Uterus (tissue), 4 donors: ENCODE measurements around the gene FXYD2. TPM values are rescaled to one million over a fixed set of nuclear protein-coding genes. Genes with fewer than 3 reads are reported as not detected.
A peak's percentile ranks its signal among the peaks of the same experiment; 100 is the strongest.

ENCODE experiments used
- DNase-seq, 2 donors: peaks; one replicate each; pipeline ENCODE4 v3.0.0-alpha.2; 2019 to 2020
- H3K27ac ChIP-seq, 2 donors: fragments of 200-600 bp; sonication (generic); 1 replicate in 1 of 2; 2 replicates in 1 of 2; pipeline ENCODE4 v1.5.1; 2016 to 2018
- H3K27me3 ChIP-seq, 2 donors: fragments of 200-600 bp; sonication (generic); one replicate each; pipeline ENCODE4 v1.5.1; 2018 to 2019; ENCODE audit warnings: control low read depth in 1 of 2
- H3K36me3 ChIP-seq, 2 donors: fragments of 200-600 bp; sonication (generic); one replicate each; pipeline ENCODE4 v1.5.1; 2019; ENCODE audit warnings: control low read depth in 1 of 2
- H3K4me1 ChIP-seq, 2 donors: fragments of 200-600 bp; sonication (generic); one replicate each; pipeline ENCODE4 v1.5.1; 2018 to 2019; ENCODE audit warnings: control low read depth in 1 of 2
- H3K4me3 ChIP-seq, 2 donors: fragments of 200-600 bp; sonication (generic); 1 replicate in 1 of 2; 2 replicates in 1 of 2; pipeline ENCODE4 v1.5.1; 2018 to 2019; ENCODE audit warnings: mild to moderate bottlenecking in 1 of 2
- H3K9me3 ChIP-seq, 2 donors: fragments of 200-600 bp; sonication (generic); one replicate each; pipeline ENCODE4 v1.5.1; 2019; ENCODE audit warnings: control low read depth in 1 of 2
- CTCF ChIP-seq, 4 experiments: fragments of 200-600 bp in 2 of 4; fragments of 450-650 bp in 2 of 4; sonication (generic) in 2 of 4; IDR thresholded peaks; one replicate each; pipeline ENCODE4 v1.5.1; 2016 to 2019; ENCODE audit warnings: antibody characterized with exemption in 4 of 4, mild to moderate bottlenecking in 2 of 4, moderate library complexity in 1 of 4
- POLR2A ChIP-seq, 2 donors: fragments of 450-650 bp; IDR thresholded peaks; one replicate each; pipeline ENCODE4 v1.6.1; 2016; ENCODE audit warnings: antibody characterized with exemption in 2 of 2, mild to moderate bottlenecking in 1 of 2, moderate library complexity in 1 of 2
- intact Hi-C: fragments of 100-400 bp; cut with DNase I; formaldehyde crosslinking; loops from one replicate; pipeline ENCODE4 v1.15.1; 2023; ENCODE audit warnings: low total_unique reads
- total RNA-seq, 4 donors: library from RNA; depleted of rRNA in 3 of 4; stranded (reverse); fragments of >200 nt in 3 of 4; gene quantifications; one replicate each; pipeline versions ENCODE4 v1.1.0 to v1.2.4, GENCODE V29; 2014 to 2023
- donor health status: DM: yes; HTN: yes; CAD: no.

The FXYD2 gene
- total RNA-seq, 4 donors from 2014 or later, result 2.1 to 36.4 (median 6.2) TPM

GRCh38 chr11:117808784-117809183, 15.8 kb downstream of the FXYD2 start:
- peak in 1 of 2 donors; percentile 53 for DNase-seq
- no peaks in the 10 kb centered on the region for H3K36me3 ChIP-seq
- no peaks in the 10 kb centered on the region for H3K4me1 ChIP-seq
- intact Hi-C loops, result loop anchor here (10.0 kb wide), 1 partner anchor 246 kb away; no protein-coding TSS in a partner anchor
- TF ChIP-seq POLR2A (IDR thresholded peaks at IDR 0.05) (no peak), CTCF (IDR thresholded peaks at IDR 0.05) (no peak)
- H3K4me3 ChIP-seq, result no peak overlapping the region
- H3K27ac ChIP-seq, result peak overlapping the region; percentile 64 to 70
- H3K27me3 ChIP-seq, result no peaks in the 10 kb centered on the region
- H3K9me3 ChIP-seq, result no peaks in the 10 kb centered on the region

- Histone ChIP-seq H3K4me1 (no peaks in the 10 kb centered on the region), H3K36me3 (no peaks in the 10 kb centered on the region), H3K27me3 (no peaks in the 10 kb centered on the region), H3K4me3 (no peak overlapping the region), H3K9me3 (no peaks in the 10 kb centered on the region), H3K27ac (no peak overlapping the region)
- intact Hi-C loops, result loop anchor here (10.0 kb wide), 1 partner anchor 247 kb away; no protein-coding TSS in a partner anchor
- TF ChIP-seq CTCF (IDR thresholded peaks at IDR 0.05), result peak; percentile 83 to 91 (median 87)
- TF ChIP-seq POLR2A (IDR thresholded peaks at IDR 0.05), result no peak
- peak; percentile 84 to 86 for DNase-seq
Measured at GRCh38 chr11:117807482-117808327, 16.8 kb downstream of the FXYD2 start.

- no peaks in the 10 kb centered on the region for H3K4me1 ChIP-seq
- DNase-seq, result no peak
- intact Hi-C loops, result loop anchor here (10.0 kb wide), 1 partner anchor 248 kb away; no protein-coding TSS in a partner anchor
- H3K36me3 ChIP-seq, result no peaks in the 10 kb centered on the region
- H3K27ac ChIP-seq, result no peak overlapping the region
- no peak overlapping the region for H3K4me3 ChIP-seq
- no peaks in the 10 kb centered on the region for H3K9me3 ChIP-seq
- no peaks in the 10 kb centered on the region for H3K27me3 ChIP-seq
- TF ChIP-seq POLR2A (IDR thresholded peaks at IDR 0.05), result no peak
Measured at GRCh38 chr11:117806846-117807245, 17.7 kb downstream of the FXYD2 start.

GRCh38 chr11:117805045-117805444, 19.5 kb downstream of the FXYD2 start:
- no peak for TF ChIP-seq CTCF (IDR thresholded peaks at IDR 0.05)
- TF ChIP-seq POLR2A (IDR thresholded peaks at IDR 0.05), result no peak
- intact Hi-C loops, result loop anchor here (10.0 kb wide), 1 partner anchor 250 kb away; no protein-coding TSS in a partner anchor

GRCh38 chr11:117803896-117804295, 20.6 kb downstream of the FXYD2 start:
- Histone ChIP-seq H3K36me3 (no peaks in the 10 kb centered on the region), H3K4me3 (no peak overlapping the region), H3K27ac (no peak overlapping the region), H3K27me3 (no peaks in the 10 kb centered on the region), H3K9me3 (no peaks in the 10 kb centered on the region), H3K4me1 (no peaks in the 10 kb centered on the region)
- no peak for TF ChIP-seq CTCF (IDR thresholded peaks at IDR 0.05)
- TF ChIP-seq POLR2A (IDR thresholded peaks at IDR 0.05), result no peak
- intact Hi-C loops, result loop anchor here (10.0 kb wide), 1 partner anchor 251 kb away; no protein-coding TSS in a partner anchor
- no peak for DNase-seq

More at GRCh38 chr11:117805045-117805444, 19.5 kb downstream of the FXYD2 start:
- Histone ChIP-seq H3K9me3 (no peaks in the 10 kb centered on the region), H3K27ac (no peak overlapping the region), H3K4me3 (no peak overlapping the region), H3K4me1 (no peaks in the 10 kb centered on the region), H3K36me3 (no peaks in the 10 kb centered on the region), H3K27me3 (no peaks in the 10 kb centered on the region)
- DNase-seq, result no peak
